HG02981 (cell line): ENCODE data around the gene KRT80.

Experiments used
- ATAC-seq: cut with Tn5 transposase; IDR thresholded peaks from one replicate; pipeline ENCODE4 v1.9.1; 2021; ENCODE audit warnings: mild to moderate bottlenecking, moderate library complexity; ENCODE audit not compliant: unreplicated experiment

Gene KRT80

DNA sequence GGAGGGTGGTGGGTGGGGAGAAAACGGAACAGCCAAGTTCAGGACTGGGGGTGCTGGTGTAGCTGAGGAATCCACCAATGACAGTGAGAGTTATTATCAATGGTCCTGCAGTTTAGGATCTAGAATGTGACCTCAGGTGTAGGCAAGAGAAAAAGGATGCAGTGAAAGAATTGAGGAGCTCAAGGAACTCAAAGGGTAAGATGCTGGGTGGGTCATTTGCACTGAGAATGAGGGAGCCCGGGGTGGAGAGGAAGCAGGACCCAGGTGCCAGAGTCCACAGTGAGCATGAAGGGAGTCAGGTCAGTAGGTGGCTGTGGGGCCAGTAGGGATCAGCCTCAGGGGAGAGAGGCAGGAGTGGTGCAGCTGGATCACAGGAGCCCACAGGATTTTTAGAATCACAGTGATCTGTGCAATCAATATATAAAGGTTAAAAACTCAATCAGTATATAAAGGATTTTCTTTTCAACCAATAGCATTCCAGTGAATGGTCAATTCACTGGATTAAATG, 38.1 kb upstream of the KRT80 start:
- ATAC-seq: no peak

- ATAC-seq: no peak
Measured at GRCh38 chr12:52228931-52229330, 37.1 kb upstream of the KRT80 start.

DNA sequence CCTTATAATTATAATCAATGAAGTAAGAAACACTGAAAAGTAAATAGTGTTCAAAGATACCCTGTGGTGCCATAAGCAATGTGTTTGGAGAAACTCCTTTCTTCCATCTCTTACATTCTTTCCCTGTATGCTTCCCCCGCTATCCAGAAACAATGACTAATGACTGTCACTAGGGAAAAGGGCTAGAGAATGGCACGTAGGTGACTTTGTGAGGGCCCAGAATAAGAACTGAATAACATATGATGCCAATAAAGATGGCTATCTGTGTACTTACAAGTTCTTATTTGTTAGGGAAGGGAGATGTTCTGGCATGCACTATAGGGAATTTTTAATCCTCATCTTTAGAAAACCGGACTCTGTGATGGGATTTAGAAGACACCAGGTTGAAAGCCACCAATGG, 36.6 kb upstream of the KRT80 start:
- no peak for ATAC-seq

- ATAC-seq: no peak
Measured at GRCh38 chr12:52227606-52228166, 35.9 kb upstream of the KRT80 start.

DNA sequence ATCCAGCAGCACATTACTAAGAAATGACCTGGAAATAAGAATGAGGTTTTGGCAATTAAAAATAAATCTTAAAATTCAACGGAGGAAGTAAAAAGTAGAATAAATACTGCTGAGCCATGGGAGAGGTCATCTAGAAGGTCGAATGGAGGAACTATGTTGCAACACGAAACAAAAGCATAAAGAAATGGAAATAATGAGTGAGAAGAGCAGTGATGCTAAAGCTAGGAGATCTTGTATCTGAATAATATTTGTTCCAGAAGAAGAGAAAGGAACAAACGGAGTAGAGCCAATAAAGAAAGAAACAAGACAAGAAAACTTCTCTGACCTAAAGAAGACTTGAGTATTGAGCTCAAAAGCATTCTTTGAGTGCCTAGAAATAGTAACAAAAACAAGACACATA, 34.6 kb upstream of the KRT80 start:
- no peak for ATAC-seq

GRCh38 chr12:52225752-52226151, 33.9 kb upstream of the KRT80 start:
- no peak for ATAC-seq

DNA sequence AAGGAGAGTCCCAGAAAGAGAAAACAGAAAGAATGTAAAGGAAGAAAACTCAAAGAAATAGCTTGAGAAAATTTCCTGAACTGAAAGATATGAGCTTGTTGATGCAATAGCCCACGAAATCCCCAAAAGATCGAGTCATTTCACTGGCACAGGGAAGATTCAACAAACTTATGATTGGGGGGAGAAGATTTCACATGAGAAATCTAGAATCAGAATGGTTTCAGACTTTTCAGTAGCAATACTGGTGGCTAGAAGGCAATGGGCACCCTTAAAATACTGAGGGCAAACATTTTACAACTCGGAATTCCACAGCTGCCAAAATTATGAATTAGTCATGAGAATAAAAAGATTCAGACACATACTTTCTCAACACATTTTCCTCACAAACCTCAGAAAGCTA, 32.3 kb upstream of the KRT80 start:
- ATAC-seq: no peak

GRCh38 chr12:52223406-52224039, 31.7 kb upstream of the KRT80 start:
- ATAC-seq: no peak

GRCh38 chr12:52222692-52223091, 30.9 kb upstream of the KRT80 start:
- no peak for ATAC-seq

DNA sequence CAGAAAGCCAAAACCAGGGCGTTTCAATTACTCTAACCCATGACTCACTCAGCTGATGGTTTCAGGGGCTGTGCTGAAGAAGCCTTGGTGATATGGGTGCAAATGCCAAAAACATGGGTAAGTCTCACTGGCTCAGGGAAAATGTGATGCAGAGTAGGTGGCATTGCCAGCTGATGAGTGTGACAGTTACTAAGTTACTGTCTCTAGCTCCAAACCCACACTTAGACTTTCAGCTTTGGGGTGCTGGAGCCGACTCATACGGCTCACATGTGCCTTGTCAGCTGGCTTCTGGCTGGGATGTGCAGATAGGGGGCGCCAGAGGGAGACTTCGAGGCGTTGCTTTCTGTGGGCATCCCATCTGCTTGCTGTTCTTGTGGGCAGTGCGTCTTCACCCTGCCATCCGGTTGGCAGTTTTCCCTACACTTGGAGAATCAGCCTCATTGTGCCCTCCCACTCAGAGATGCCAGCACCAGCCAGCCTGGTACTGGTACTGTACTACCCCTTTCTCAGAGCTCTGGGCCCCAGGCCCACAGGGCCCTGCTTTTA, 30.2 kb upstream of the KRT80 start:
- no peak for ATAC-seq

DNA sequence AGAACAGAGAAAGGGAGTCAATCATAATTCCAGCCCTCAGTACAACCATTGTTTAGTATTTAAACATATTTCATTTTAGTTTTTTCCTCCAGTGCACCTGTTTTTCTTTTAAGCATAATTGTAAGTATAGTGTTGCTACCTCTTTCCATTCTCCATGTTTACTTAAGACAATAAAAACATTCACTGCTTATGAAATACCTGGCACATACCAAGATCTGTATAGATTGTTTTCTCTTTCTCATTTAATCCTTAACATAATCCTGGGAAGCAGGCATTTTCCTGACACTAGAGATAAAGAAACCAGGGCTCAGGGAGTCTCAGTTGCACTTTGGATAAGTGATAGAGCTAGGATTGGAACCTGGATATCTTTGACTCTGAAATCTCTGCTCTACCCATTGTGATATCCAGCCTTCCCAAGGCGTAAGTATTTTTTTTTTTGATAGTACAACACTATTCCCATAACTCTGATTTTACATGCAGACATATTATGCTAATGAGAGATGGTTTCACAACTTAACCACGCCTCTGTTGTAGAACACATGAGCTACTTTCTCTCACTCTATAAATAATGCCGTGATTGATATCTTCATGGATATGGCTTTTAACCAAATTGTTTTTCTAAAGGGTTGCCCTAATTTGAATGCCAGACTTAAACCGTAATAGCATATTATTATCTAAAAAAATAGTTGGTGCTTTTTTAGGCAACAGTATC, 29.4 kb upstream of the KRT80 start:
- ATAC-seq: no peak

GRCh38 chr12:52220477-52220876, 28.7 kb upstream of the KRT80 start:
- no peak for ATAC-seq

DNA sequence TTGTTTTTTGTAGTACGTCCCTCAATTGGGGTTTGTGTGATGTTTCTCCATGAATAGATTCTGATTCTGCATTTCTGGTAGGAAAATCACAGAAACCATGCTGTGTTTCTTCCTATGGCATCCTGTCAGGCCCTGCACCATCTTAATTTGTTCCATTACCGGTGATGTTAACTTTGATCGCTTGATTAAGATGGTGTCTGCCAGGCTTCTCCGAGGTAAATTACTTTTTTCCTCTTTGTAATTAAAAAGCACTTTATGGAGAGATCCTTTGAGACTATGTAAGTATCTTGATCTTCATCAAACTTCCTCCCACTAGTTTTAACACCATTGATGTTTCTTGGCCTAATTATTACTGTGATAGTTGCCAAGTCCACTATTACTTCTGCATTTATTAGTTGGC, 26.2 kb upstream of the KRT80 start:
- ATAC-seq: no peak

DNA sequence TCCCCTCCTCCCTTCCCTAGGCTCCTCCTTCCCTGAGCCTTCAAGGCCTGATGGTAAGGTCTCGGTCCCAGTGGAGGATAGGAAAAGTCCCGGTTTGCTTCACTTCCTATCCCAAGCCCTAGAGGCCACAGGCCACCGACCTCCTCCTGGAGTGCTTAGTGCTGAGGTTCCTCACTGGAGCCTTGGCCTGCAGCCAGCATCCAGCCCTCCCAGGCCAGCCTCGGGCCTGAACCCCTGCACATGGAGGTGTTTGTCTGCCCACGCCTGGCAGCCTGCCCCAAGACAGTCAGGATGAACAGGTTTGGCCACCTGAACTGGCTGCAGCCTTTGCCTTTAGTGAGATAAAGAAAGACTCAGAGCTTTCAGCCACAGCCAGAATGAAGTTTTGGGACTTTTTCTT, 25.4 kb upstream of the KRT80 start:
- ATAC-seq: no peak

DNA sequence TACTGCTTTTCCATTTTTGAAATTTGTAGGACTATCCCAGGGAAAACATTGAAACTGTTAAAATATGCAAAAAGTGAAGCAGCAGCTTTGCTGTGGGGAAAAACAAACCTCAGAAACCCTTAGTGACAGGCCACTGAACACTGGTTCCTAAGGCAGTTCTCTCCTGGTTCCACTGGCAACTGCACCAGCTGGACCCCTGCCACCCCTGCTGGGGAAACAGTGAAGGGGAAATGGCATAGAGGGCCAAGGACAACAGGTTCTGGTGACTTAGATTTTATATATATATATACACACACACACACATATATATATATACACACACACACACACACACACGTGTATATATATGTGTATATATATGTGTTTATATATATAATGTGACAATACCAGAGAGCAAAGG, 25.0 kb upstream of the KRT80 start:
- ATAC-seq: no peak

GRCh38 chr12:52216100-52216499, 24.3 kb upstream of the KRT80 start:
- no peak for ATAC-seq

GRCh38 chr12:52215587-52216031, 23.8 kb upstream of the KRT80 start:
- no peak for ATAC-seq

DNA sequence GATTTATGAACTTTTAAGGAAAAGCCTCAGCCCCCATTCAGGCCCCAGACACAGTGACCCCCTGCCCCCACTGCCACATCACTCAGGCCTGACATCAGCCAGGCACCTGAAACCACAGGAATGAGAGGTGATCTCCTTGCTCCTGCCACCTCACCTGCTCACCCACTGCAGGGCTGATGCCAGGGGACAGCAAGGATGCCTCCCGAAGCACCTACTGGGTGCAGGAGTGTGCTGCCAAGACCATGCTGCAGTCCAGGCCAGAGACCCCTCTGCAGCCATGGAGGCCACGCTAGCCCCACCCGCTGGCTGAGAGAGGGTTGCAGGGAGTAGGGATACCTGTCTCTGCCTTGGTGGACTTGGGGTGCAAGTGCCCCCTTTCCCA, 22.6 kb upstream of the KRT80 start:
- no peak for ATAC-seq

GRCh38 chr12:52213564-52214420, 22.0 kb upstream of the KRT80 start:
- ATAC-seq: no peak

GRCh38 chr12:52212701-52213563, 21.1 kb upstream of the KRT80 start:
- ATAC-seq: no peak
